ENCODE data around the gene SFMBT1.

GRCh38 chr3:53045518-53046170, at the start of gene SFMBT1:
- TF ChIP-seq EZH2 (IDR thresholded peaks at IDR 0.05; ENCODE audit: borderline replicate concordance, low read depth, low read length, poor library complexity, severe bottlenecking) (no peak), CTCF (conservative IDR thresholded peaks at IDR 0.05; ENCODE audit: low read depth, low read length) (no peak)
